ENCODE results near the gene NXPH2. TPM values are rescaled to one million over a fixed set of nuclear protein-coding genes. Genes with fewer than 3 reads are reported as not detected.

NXPH2 gene
- total and polyA plus RNA-seq, 2 donors (not counting 3 experiments of a cell fraction or from before 2014, with no cell fraction given) = not detected

DNA sequence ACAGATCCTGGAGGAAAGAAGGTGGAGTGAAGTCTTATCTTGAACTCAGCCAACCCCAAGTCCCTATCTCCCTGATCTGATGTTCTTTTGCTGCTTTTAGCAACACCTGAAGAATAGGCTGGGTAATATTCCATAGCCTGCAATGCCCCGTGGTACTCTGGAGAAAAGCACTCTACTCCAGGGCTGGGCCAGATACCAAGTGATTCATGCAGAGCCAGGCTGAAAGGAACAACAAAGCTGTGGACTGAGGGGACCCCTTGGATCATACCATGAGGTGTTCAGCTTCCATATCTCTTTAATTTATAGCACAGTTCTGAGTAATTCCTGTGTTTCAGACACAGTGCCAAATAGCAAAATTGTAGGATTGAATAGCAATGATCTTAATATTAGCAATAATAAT, 130.6 kb downstream of the NXPH2 start:
- Histone ChIP-seq H3K9me1 (replicated peaks; ENCODE audit: control insufficient read depth, extremely low read depth, insufficient read depth, low read length) (no peaks in the 10 kb centered on the region), H3K9me3 (replicated peaks; ENCODE audit: control insufficient read depth, insufficient read depth, low read length) (no peaks in the 10 kb centered on the region), H3K27me3 (ENCODE audit: control insufficient read depth in 2 of 2, insufficient read depth in 2 of 2, low read length in 2 of 2) (no peaks in the 10 kb centered on the region), H4K20me1 (replicated peaks; ENCODE audit: control insufficient read depth, extremely low read depth, insufficient read depth, low read length) (no peaks in the 10 kb centered on the region), H3K4me2 (ENCODE audit: insufficient read depth, low read length) (no peak overlapping the region), H2AFZ (ENCODE audit: low read depth, low read length) (no peak overlapping the region), H3K27ac (ENCODE audit: insufficient read depth, low read depth, low read length) (no peak overlapping the region), H3K79me2 (ENCODE audit: control insufficient read depth, insufficient read depth, low read length) (no peaks in the 10 kb centered on the region), H3K36me3 (ENCODE audit: control insufficient read depth in 2 of 2, extremely low read depth in 1 of 2, insufficient read depth in 2 of 2, low read length in 2 of 2) (no peaks in the 10 kb centered on the region), H3K4me1 (ENCODE audit: control insufficient read depth, extremely low read depth, insufficient read depth, low read length) (no peaks in the 10 kb centered on the region), H3K4me3 (replicated peaks in 1 of 3; ENCODE audit: insufficient read depth in 1 of 3, low read depth in 1 of 3, low read length in 3 of 3) (no peak overlapping the region), H3K9ac (replicated peaks; ENCODE audit: extremely low read depth, insufficient read depth, low read length) (no peak overlapping the region)
- FAIRE-seq (no peak), DNase-seq (ENCODE audit: low read depth, low spot score) (no peak)
- CTCF ChIA-PET = interaction anchor here (1.1 kb wide), 1 partner anchor 8 kb away, joined by 3 read pairs; no protein-coding TSS in a partner anchor
- TF ChIP-seq CTCF (IDR thresholded peaks at IDR 0.05; ENCODE audit: extremely low read depth in 1 of 2, insufficient read depth in 1 of 2, low read depth in 1 of 2, low read length in 2 of 2) (no peak), POLR2AphosphoS5 (IDR thresholded peaks at IDR 0.05; ENCODE audit: insufficient read depth, low read depth, low read length) (no peak), EZH2 (IDR thresholded peaks at IDR 0.05; ENCODE audit: borderline replicate concordance, low read depth, low read length, severe bottlenecking) (no peak), MYC (IDR thresholded peaks at IDR 0.05; ENCODE audit: low read depth, low read length) (no peak), GATA2 (IDR thresholded peaks at IDR 0.05; ENCODE audit: insufficient read depth, insufficient read length, low read depth, low read length) (no peak), JUN (IDR thresholded peaks at IDR 0.05; ENCODE audit: borderline replicate concordance, insufficient read depth, insufficient read length, low read depth) (no peak)
- dilution Hi-C loops (cut with MboI; ENCODE audit: extremely low pct_ligation_motif_present, low sequenced_read_pairs) (no loop called here), intact Hi-C loops (cut with micrococcal nuclease) (no loop called here)
- POLR2A ChIA-PET = no interaction called here
- no TSS peak for BruUV-seq (replicated peaks)

All from endothelial cell of umbilical vein (primary cell).